Hepatocyte (in vitro differentiated cells): ENCODE results near the gene SPSB4.

Experiments
- EZH2 ChIP-seq: fragments of 200-600 bp; sonication (generic); IDR thresholded peaks from 2 replicates; pipeline ENCODE4 v1.6.1; 2016; ENCODE audit warnings: antibody characterized with exemption, mild to moderate bottlenecking, borderline replicate concordance
- EZH2phosphoT487 ChIP-seq: fragments of 200-600 bp; sonication (generic); IDR thresholded peaks from one replicate; pipeline ENCODE4 v1.6.1; 2018; ENCODE audit warnings: antibody characterized with exemption, mild to moderate bottlenecking, low read depth, moderate library complexity; ENCODE audit not compliant: unreplicated experiment, severe bottlenecking
- TF ChIP-seq, protein P1 (sequence below): fragments of 200-600 bp; sonication (generic); IDR thresholded peaks from 2 replicates; pipeline ENCODE4 v1.5.1; 2016; ENCODE audit warnings: antibody characterized with exemption, mild to moderate bottlenecking; ENCODE audit not compliant: poor library complexity

DNA sequence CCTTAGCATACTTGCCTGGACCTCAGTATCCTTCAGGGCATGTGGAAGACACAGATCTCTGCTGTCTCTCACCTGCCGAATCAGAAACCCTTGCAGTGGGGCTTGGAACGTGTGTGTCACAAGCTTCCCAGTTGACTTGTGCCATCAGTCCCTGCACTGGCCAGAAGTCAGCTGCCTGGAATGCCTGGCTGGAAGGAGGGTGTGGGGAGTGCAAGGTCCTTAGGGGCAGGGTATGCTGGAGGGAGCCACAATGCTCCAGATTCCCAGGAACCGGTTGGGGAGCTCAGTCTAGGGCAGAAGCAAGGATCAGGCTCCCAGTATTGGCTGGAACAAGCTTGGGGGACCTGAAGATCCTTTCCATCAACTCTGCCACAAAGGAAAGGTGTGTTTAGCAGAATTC lies 27.1 kb downstream of the SPSB4 start:
- TF ChIP-seq, protein P1, sequence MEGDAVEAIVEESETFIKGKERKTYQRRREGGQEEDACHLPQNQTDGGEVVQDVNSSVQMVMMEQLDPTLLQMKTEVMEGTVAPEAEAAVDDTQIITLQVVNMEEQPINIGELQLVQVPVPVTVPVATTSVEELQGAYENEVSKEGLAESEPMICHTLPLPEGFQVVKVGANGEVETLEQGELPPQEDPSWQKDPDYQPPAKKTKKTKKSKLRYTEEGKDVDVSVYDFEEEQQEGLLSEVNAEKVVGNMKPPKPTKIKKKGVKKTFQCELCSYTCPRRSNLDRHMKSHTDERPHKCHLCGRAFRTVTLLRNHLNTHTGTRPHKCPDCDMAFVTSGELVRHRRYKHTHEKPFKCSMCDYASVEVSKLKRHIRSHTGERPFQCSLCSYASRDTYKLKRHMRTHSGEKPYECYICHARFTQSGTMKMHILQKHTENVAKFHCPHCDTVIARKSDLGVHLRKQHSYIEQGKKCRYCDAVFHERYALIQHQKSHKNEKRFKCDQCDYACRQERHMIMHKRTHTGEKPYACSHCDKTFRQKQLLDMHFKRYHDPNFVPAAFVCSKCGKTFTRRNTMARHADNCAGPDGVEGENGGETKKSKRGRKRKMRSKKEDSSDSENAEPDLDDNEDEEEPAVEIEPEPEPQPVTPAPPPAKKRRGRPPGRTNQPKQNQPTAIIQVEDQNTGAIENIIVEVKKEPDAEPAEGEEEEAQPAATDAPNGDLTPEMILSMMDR = no peak
- TF ChIP-seq EZH2phosphoT487 = no peak
- TF ChIP-seq EZH2 = no peak
